ENCODE results near the gene SLC22A23.
A peak's percentile ranks its signal among the peaks of the same experiment; 100 is the strongest.

Gene SLC22A23, protein sequence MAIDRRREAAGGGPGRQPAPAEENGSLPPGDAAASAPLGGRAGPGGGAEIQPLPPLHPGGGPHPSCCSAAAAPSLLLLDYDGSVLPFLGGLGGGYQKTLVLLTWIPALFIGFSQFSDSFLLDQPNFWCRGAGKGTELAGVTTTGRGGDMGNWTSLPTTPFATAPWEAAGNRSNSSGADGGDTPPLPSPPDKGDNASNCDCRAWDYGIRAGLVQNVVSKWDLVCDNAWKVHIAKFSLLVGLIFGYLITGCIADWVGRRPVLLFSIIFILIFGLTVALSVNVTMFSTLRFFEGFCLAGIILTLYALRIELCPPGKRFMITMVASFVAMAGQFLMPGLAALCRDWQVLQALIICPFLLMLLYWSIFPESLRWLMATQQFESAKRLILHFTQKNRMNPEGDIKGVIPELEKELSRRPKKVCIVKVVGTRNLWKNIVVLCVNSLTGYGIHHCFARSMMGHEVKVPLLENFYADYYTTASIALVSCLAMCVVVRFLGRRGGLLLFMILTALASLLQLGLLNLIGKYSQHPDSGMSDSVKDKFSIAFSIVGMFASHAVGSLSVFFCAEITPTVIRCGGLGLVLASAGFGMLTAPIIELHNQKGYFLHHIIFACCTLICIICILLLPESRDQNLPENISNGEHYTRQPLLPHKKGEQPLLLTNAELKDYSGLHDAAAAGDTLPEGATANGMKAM

DNA sequence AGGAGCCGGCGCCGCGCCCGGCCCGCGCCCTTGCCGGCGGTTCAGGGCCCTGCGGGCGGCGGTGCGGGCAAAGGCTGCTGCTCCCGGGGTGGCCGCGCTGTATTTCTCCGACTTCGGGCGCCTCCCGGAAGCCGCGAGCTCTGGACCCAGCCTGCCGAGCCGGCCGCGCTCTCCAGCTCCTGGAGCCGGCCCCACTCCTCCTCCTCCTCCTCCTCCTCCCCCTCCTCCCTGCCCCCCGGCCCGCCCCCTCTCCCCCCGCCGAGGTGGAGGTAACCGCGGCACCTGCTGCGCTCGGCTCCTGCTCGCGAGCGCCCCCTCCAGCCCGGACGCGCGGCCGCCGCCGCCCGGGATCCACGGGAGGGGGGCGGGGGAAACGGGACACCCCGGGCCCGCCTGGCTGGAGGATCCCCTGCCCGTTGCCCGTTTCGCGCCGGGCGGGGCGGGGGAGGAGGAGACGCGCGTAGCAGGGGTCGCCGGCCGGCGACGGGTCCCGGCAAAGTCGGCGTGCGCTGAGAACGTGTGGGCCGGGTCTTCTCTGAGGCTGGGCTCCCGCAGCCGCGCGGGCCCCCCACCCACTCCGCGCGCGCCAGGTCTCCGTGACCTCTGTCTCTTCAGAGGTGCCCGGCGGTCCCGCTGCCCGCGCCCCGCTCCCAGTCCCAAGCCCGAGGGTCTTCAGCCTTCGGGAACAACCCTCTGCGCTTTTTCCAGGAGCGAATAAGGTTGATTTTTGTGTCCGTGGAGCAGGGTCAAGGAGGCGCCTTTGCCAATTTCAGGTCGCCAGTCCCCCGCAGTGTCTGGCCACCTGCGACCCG is at the start of gene SLC22A23:
Gene SLC22A23, minus strand, starts transcription at position 153 of the 812 bp plus-strand sequence. CDS start 491 bp downstream, outside the sequence.
- TF ChIP-seq CTCF (IDR thresholded peaks at IDR 0.05) (peak; percentile 94), ZFX (IDR thresholded peaks at IDR 0.05; ENCODE audit: borderline replicate concordance) (no peak)
- H3K27ac ChIP-seq = peak within 1 kb of the TSS; percentile 90

- no peak overlapping the region for H3K27ac ChIP-seq
- TF ChIP-seq ZFX (IDR thresholded peaks at IDR 0.05; ENCODE audit: borderline replicate concordance) = no peak
- no peak for TF ChIP-seq CTCF (IDR thresholded peaks at IDR 0.05)
Measured at GRCh38 chr6:3506200-3506599, 49.4 kb upstream of the SLC22A23 start.

- no peak overlapping the region for H3K27ac ChIP-seq
- TF ChIP-seq CTCF (IDR thresholded peaks at IDR 0.05) (no peak), ZFX (IDR thresholded peaks at IDR 0.05; ENCODE audit: borderline replicate concordance) (no peak)
Measured at GRCh38 chr6:3504938-3505805, 48.3 kb upstream of the SLC22A23 start.

- no peak for TF ChIP-seq ZFX (IDR thresholded peaks at IDR 0.05; ENCODE audit: borderline replicate concordance)
- no peak for TF ChIP-seq CTCF (IDR thresholded peaks at IDR 0.05)
- H3K27ac ChIP-seq = no peak overlapping the region
Measured at GRCh38 chr6:3504354-3504753, 47.5 kb upstream of the SLC22A23 start.

GRCh38 chr6:3501826-3502500 is 45.1 kb upstream of the SLC22A23 start:
- H3K27ac ChIP-seq = no peak overlapping the region

More at GRCh38 chr6:3501826-3502500, 45.1 kb upstream of the SLC22A23 start:
- TF ChIP-seq CTCF (IDR thresholded peaks at IDR 0.05) = no peak
- TF ChIP-seq ZFX (IDR thresholded peaks at IDR 0.05; ENCODE audit: borderline replicate concordance) = no peak

Data from 22Rv1 (cell line).